Measurements from ENCODE around the gene PSTPIP2. TPM values are rescaled to one million over a fixed set of nuclear protein-coding genes. Genes with fewer than 3 reads are reported as not detected.
"Not testable (repeated sequence)": the region's sequence is repeated elsewhere in the genome, so short reads cannot be mapped to it uniquely, and the experiment has no call there.

PSTPIP2 gene
- total RNA-seq, 1 donor from 2014 or later: 1.6 TPM

GRCh38 chr18:46048641-46049040 lies 23.4 kb downstream of the PSTPIP2 start:
- Histone ChIP-seq H3K9me3 (no peaks in the 10 kb centered on the region), H3K27ac (no peak overlapping the region), H3K4me1 (peaks cover 0 to 7% of the 10 kb centered on the region in 2 donors), H3K36me3 (no peaks in the 10 kb centered on the region), H3K27me3 (no peaks in the 10 kb centered on the region), H3K4me3 (no peak overlapping the region)
- intact Hi-C loops (cut with DNase I): no loop called here
- TF ChIP-seq CTCF (IDR thresholded peaks at IDR 0.05): no peak
- DNase-seq (ENCODE audit: low spot score in 2 of 2): no peak

GRCh38 chr18:46047369-46047768 lies 24.7 kb downstream of the PSTPIP2 start:
- intact Hi-C loops (cut with DNase I); DNase-seq (ENCODE audit: low spot score in 2 of 2); H3K4me3 ChIP-seq; H3K27me3 ChIP-seq; H3K36me3 ChIP-seq; H3K27ac ChIP-seq; H3K4me1 ChIP-seq; H3K9me3 ChIP-seq: not testable (repeated sequence)

- H3K27me3 ChIP-seq: no peaks in the 10 kb centered on the region
- H3K4me1 ChIP-seq: no peaks in the 10 kb centered on the region
- H3K36me3 ChIP-seq: no peaks in the 10 kb centered on the region
- intact Hi-C loops (cut with DNase I): no loop called here
- DNase-seq (ENCODE audit: low spot score in 2 of 2): no peak
- H3K4me3 ChIP-seq: no peak overlapping the region
- no peaks in the 10 kb centered on the region for H3K9me3 ChIP-seq
- no peak overlapping the region for H3K27ac ChIP-seq
- no peak for TF ChIP-seq CTCF (IDR thresholded peaks at IDR 0.05)
Observed at GRCh38 chr18:46046688-46047087, 25.4 kb downstream of the PSTPIP2 start.

GRCh38 chr18:46046126-46046525 lies 25.9 kb downstream of the PSTPIP2 start:
- TF ChIP-seq CTCF (IDR thresholded peaks at IDR 0.05): no peak
- Histone ChIP-seq H3K4me3 (no peak overlapping the region), H3K9me3 (no peaks in the 10 kb centered on the region), H3K36me3 (no peaks in the 10 kb centered on the region), H3K27ac (no peak overlapping the region), H3K4me1 (no peaks in the 10 kb centered on the region), H3K27me3 (no peaks in the 10 kb centered on the region)
- no peak for DNase-seq (ENCODE audit: low spot score in 2 of 2)
- intact Hi-C loops (cut with DNase I): no loop called here

GRCh38 chr18:46042571-46043123 lies 29.4 kb downstream of the PSTPIP2 start:
- peaks cover 0 to 7% of the 10 kb centered on the region in 2 donors for H3K36me3 ChIP-seq
- intact Hi-C loops (cut with DNase I): no loop called here

GRCh38 chr18:46040747-46041104 lies 31.3 kb downstream of the PSTPIP2 start:
- DNase-seq (ENCODE audit: low spot score in 2 of 2): no peak
- H3K36me3 ChIP-seq: peaks cover 2 to 7% of the 10 kb centered on the region in 2 donors
- intact Hi-C loops (cut with DNase I): no loop called here
- no peak for TF ChIP-seq CTCF (IDR thresholded peaks at IDR 0.05)
- H3K4me1 ChIP-seq: no peaks in the 10 kb centered on the region
- H3K9me3 ChIP-seq: no peaks in the 10 kb centered on the region
- H3K27me3 ChIP-seq: no peaks in the 10 kb centered on the region
- H3K27ac ChIP-seq: no peak overlapping the region
- H3K4me3 ChIP-seq: no peak overlapping the region

More at GRCh38 chr18:46042571-46043123, 29.4 kb downstream of the PSTPIP2 start:
- no peaks in the 10 kb centered on the region for H3K4me1 ChIP-seq
- no peak overlapping the region for H3K4me3 ChIP-seq
- no peaks in the 10 kb centered on the region for H3K9me3 ChIP-seq
- no peak overlapping the region for H3K27ac ChIP-seq
- no peak for DNase-seq (ENCODE audit: low spot score in 2 of 2)
- no peak for TF ChIP-seq CTCF (IDR thresholded peaks at IDR 0.05)
- H3K27me3 ChIP-seq: no peaks in the 10 kb centered on the region

All from ascending aorta (tissue), 2 donors.